ENCODE results near the gene EDEM2.
"Not testable (repeated sequence)": the region's sequence is repeated elsewhere in the genome, so short reads cannot be mapped to it uniquely, and the experiment has no call there.

Gene EDEM2

GRCh38 chr20:35125753-35126152 lies 21.4 kb downstream of the EDEM2 start:
- no peak for DNase-seq

GRCh38 chr20:35122756-35123405 lies 24.3 kb downstream of the EDEM2 start:
- no peak for DNase-seq

- no peak for DNase-seq
These were observed 25.9 kb downstream of the EDEM2 start for GRCh38 chr20:35121186-35121585.

GRCh38 chr20:35120012-35120701 lies 27.0 kb downstream of the EDEM2 start:
- DNase-seq, result peak; percentile 48

GRCh38 chr20:35117629-35118028 lies 29.5 kb downstream of the EDEM2 start:
- no peak for DNase-seq

GRCh38 chr20:35117196-35117595 lies 29.9 kb downstream of the EDEM2 start:
- DNase-seq, result no peak

GRCh38 chr20:35116258-35116657 lies 30.9 kb downstream of the EDEM2 start:
- no peak for DNase-seq

- DNase-seq, result no peak
These were observed 31.5 kb downstream of the EDEM2 start for GRCh38 chr20:35115606-35116005.

GRCh38 chr20:35112276-35112675 lies 34.9 kb downstream of the EDEM2 start:
- not testable (repeated sequence) for DNase-seq

GRCh38 chr20:35111141-35111888 lies 35.8 kb downstream of the EDEM2 start:
- peak; percentile 69 for DNase-seq

GRCh38 chr20:35108921-35109320 lies 38.2 kb downstream of the EDEM2 start:
- DNase-seq, result no peak

GRCh38 chr20:35106827-35107380 lies 40.2 kb downstream of the EDEM2 start:
- DNase-seq, result no peak

- DNase-seq, result no peak
These were observed 42.3 kb downstream of the EDEM2 start for GRCh38 chr20:35104685-35105295.

- DNase-seq, result no peak
These were observed 45.5 kb downstream of the EDEM2 start for GRCh38 chr20:35101620-35102019.

- peak; percentile 85 for DNase-seq
These were observed 53.8 kb downstream of the EDEM2 start for GRCh38 chr20:35093267-35093884.

GRCh38 chr20:35092524-35093266 lies 54.4 kb downstream of the EDEM2 start, which contains the start of gene TRPC4AP:
TSS of gene TRPC4AP (minus strand) at chr20:35092807. CDS start at chr20:35092781, 26 bp downstream.
- DNase-seq, result peak; percentile 89

- peak; percentile 19 for DNase-seq
These were observed 55.2 kb downstream of the EDEM2 start for GRCh38 chr20:35091816-35092523.

- no peak for DNase-seq
These were observed 58.6 kb downstream of the EDEM2 start for GRCh38 chr20:35088231-35089145.

GRCh38 chr20:35087791-35088190 lies 59.3 kb downstream of the EDEM2 start:
- no peak for DNase-seq

- DNase-seq, result no peak
These were observed 59.8 kb downstream of the EDEM2 start for GRCh38 chr20:35087355-35087754.

All from fibroblast of skin of right quadriceps (primary cell).